ENCODE results near the gene PPP3R1. TPM values are rescaled to one million over a fixed set of nuclear protein-coding genes. Genes with fewer than 3 reads are reported as not detected.
A peak's percentile ranks its signal among the peaks of the same experiment; 100 is the strongest.

PPP3R1 gene
- total and polyA plus RNA-seq, 10 of the 15 experiments (the other 5 are each of a cell fraction or from before 2014, with no cell fraction given), result 1.5 to 61.0 (median 15.8) TPM

- ChIA-PET SMC1A (ENCODE audit: uncharacterized antibody, unreplicated experiment) (interaction anchor here (0.7 to 3.4 kb wide), 10 partner anchors 8 to 173 kb away, joined by 3 to 19 read pairs (median 4); no protein-coding TSS in a partner anchor), RAD21 (ENCODE audit: unreplicated experiment) (interaction anchor here (0.7 to 6.7 kb wide), 4 partner anchors 11 to 172 kb away, joined by 3 to 25 read pairs (median 4); no protein-coding TSS in a partner anchor), POLR2A (interaction anchor here (1.2 kb wide), 1 partner anchor 153 kb away, joined by 3 read pairs; no protein-coding TSS in a partner anchor), CTCF (interaction anchor here (0.7 to 3.9 kb wide), 8 partner anchors 11 to 801 kb away, joined by 3 to 45 read pairs (median 7); no protein-coding TSS in a partner anchor)
- no TSS peak for BruUV-seq (replicated peaks)
- Histone ChIP-seq H3K4me1 (ENCODE audit: control insufficient read depth, insufficient read depth, low read length) (peaks cover 6% of the 10 kb centered on the region), H3K27ac (ENCODE audit: control insufficient read depth, insufficient read depth) (no peak overlapping the region), H3K9ac (ENCODE audit: control insufficient read depth, insufficient read depth, low read length) (no peak overlapping the region), H3K79me2 (ENCODE audit: control insufficient read depth, insufficient read depth, low read length) (no peaks in the 10 kb centered on the region), H3K4me3 (no peak overlapping the region), H3K4me2 (ENCODE audit: control insufficient read depth, insufficient read depth) (no peak overlapping the region), H2AFZ (ENCODE audit: control insufficient read depth, low read depth, low read length) (peak overlapping the region; percentile 60), H3K9me3 (replicated peaks; ENCODE audit: control insufficient read depth, insufficient read depth, low read length) (no peaks in the 10 kb centered on the region), H3K36me3 (ENCODE audit: control insufficient read depth in 2 of 2, insufficient read depth in 2 of 2, low read length in 1 of 2) (no peaks in the 10 kb centered on the region), H3K27me3 (replicated peaks in 1 of 2; ENCODE audit: control insufficient read depth in 2 of 2, insufficient read depth in 2 of 2, low read length in 1 of 2) (no peaks in the 10 kb centered on the region), H4K20me1 (ENCODE audit: control insufficient read depth, insufficient read depth) (no peaks in the 10 kb centered on the region)
- in situ Hi-C loops (cut with MboI), result no loop called here
- no peak for TF ChIP-seq CHD4 (IDR thresholded peaks at IDR 0.05)
- no peak for TF ChIP-seq RAD21 (IDR thresholded peaks at IDR 0.05; ENCODE audit: insufficient read depth, low read depth, low read length)
- TF ChIP-seq HCFC1 (IDR thresholded peaks at IDR 0.05; ENCODE audit: low read length), result no peak
- TF ChIP-seq YY1 (IDR thresholded peaks at IDR 0.05; ENCODE audit: low read depth, low read length), result no peak
- no peak for TF ChIP-seq SMAD5 (IDR thresholded peaks at IDR 0.05; ENCODE audit: low read depth)
- TF ChIP-seq POLR2AphosphoS5 (IDR thresholded peaks at IDR 0.05; ENCODE audit: low read length), result no peak
- TF ChIP-seq YBX1 (IDR thresholded peaks at IDR 0.05), result no peak
- no peak for TF ChIP-seq PBX3 (IDR thresholded peaks at IDR 0.05; ENCODE audit: insufficient replicate concordance, low read depth, low read length)
- no peak for TF ChIP-seq NFYB (IDR thresholded peaks at IDR 0.05; ENCODE audit: insufficient read depth, low read depth, low read length)
- TF ChIP-seq ELK1 (IDR thresholded peaks at IDR 0.05; ENCODE audit: low read depth, low read length), result no peak
- TF ChIP-seq ZBTB40 (IDR thresholded peaks at IDR 0.05; ENCODE audit: borderline replicate concordance), result no peak
- no peak for TF ChIP-seq MXI1 (IDR thresholded peaks at IDR 0.05; ENCODE audit: low read depth, low read length)
- TF ChIP-seq ZZZ3 (IDR thresholded peaks at IDR 0.05; ENCODE audit: control insufficient read depth, insufficient read length, low read depth), result no peak
- TF ChIP-seq WRNIP1 (IDR thresholded peaks at IDR 0.05; ENCODE audit: borderline replicate concordance, low read depth, low read length), result no peak
- TF ChIP-seq JUNB (IDR thresholded peaks at IDR 0.05), result no peak
- no peak for TF ChIP-seq IRF5 (IDR thresholded peaks at IDR 0.05; ENCODE audit: borderline replicate concordance)
- no peak for TF ChIP-seq ZNF217 (IDR thresholded peaks at IDR 0.05)
- 55% methylated on average over 5 of the region's 5 CpGs for WGBS (ENCODE audit: insufficient coverage, insufficient replicate concordance, low lambda C conversion rate, missing lambda C conversion rate)
- FAIRE-seq, result no peak
- ATAC-seq, result no peak
- no peak for DNase-seq (ENCODE audit: low read depth, low spot score)
- intact Hi-C loops (cut with micrococcal nuclease; ENCODE audit: unreplicated experiment), result loop anchor here (5.0 kb wide), 1 partner anchor 151 kb away; no protein-coding TSS in a partner anchor
Measured at GRCh38 chr2:68290901-68291300, 38.6 kb upstream of the PPP3R1 start.

Data from GM12878 (cell line).